H1 (cell line): ENCODE results near the gene ACTG1. TPM values are rescaled to one million over a fixed set of nuclear protein-coding genes. Genes with fewer than 3 reads are reported as not detected.

Experiments used
- CTCF ChIA-PET: fragments of 300-600 bp; sonication (Branson Sonifier 250); formaldehyde crosslinking; loops from one replicate; lab custom pipeline; 2021; ENCODE audit not compliant: partially characterized antibody; lab: Charles Lee
- POLR2A ChIA-PET: fragments of 300-600 bp; sonication (Branson Sonifier 250); formaldehyde crosslinking; loops from one replicate; lab custom pipeline; 2021; ENCODE audit warnings: inconsistent platforms; ENCODE audit not compliant: partially characterized antibody; lab: Charles Lee
- DNase-seq, 2 experiments: peaks; one replicate each; pipeline versions ENCODE4 v3.0.0 to v3.0.0-alpha.2; 2010 to 2022; ENCODE audit warnings: low spot score in 2 of 2, low read depth in 1 of 2, mixed read lengths in 1 of 2
- FAIRE-seq: peaks from 2 replicates; lab custom pipeline; 2011; peaks lifted over from hg19 to GRCh38; lab: Jason Lieb, UNC
- H2AFZ ChIP-seq: 2 replicates; pipeline ENCODE4 v1.8.1; 2012; ENCODE audit warnings: low read length, inconsistent platforms
- H2AK5ac ChIP-seq: 2 replicates; pipeline ENCODE4 v1.6.1; 2013; ENCODE audit warnings: low read depth, low read length
- H2BK120ac ChIP-seq: replicated peaks from 2 replicates; pipeline ENCODE3; 2013; ENCODE audit warnings: low read depth, low read length, inconsistent platforms
- H2BK12ac ChIP-seq: 2 replicates; pipeline ENCODE4 v1.6.1; 2013; ENCODE audit warnings: low read depth, low read length
- H2BK15ac ChIP-seq: 2 replicates; pipeline ENCODE4 v1.6.1; 2013; ENCODE audit warnings: low read length
- H2BK20ac ChIP-seq: 2 replicates; pipeline ENCODE4 v1.6.1; 2013; ENCODE audit warnings: low read length
- H2BK5ac ChIP-seq: 2 replicates; pipeline ENCODE4 v1.6.1; 2013; ENCODE audit warnings: low read depth, low read length
- H3K14ac ChIP-seq: 2 replicates; pipeline ENCODE4 v1.6.1; 2013; ENCODE audit warnings: inconsistent platforms; ENCODE audit not compliant: insufficient read length
- H3K18ac ChIP-seq: 2 replicates; pipeline ENCODE4 v1.6.1; 2013; ENCODE audit warnings: low read length; ENCODE audit errors: extremely low read depth
- H3K23ac ChIP-seq: 2 replicates; pipeline ENCODE4 v1.6.1; 2013; ENCODE audit warnings: inconsistent platforms; ENCODE audit not compliant: insufficient read length
- H3K23me2 ChIP-seq: 2 replicates; pipeline ENCODE4 v1.6.1; 2013; ENCODE audit warnings: low read depth, low read length
- H3K27ac ChIP-seq: 2 replicates; pipeline ENCODE4 v1.6.1; 2011; ENCODE audit warnings: low read depth, low read length, inconsistent platforms
- H3K27me3 ChIP-seq, 4 experiments: replicated peaks in 1 of 4; 1 replicate in 1 of 4; 2 replicates in 3 of 4; pipeline versions ENCODE4 v1.6.1 to v1.8.1; 2011 to 2013; ENCODE audit warnings: low read length in 3 of 4, mild to moderate bottlenecking in 3 of 4, inconsistent platforms in 2 of 4, mixed read lengths in 2 of 4, moderate library complexity in 1 of 4; ENCODE audit not compliant: control insufficient read depth in 3 of 4, insufficient read depth in 3 of 4; ENCODE audit errors: extremely low read depth in 1 of 4
- H3K36me3 ChIP-seq, 4 experiments: 2 replicates each; pipeline versions ENCODE4 v1.6.1 to v1.8.1; 2011 to 2013; ENCODE audit warnings: mild to moderate bottlenecking in 4 of 4, low read length in 3 of 4, moderate library complexity in 2 of 4, control low read depth in 1 of 4, inconsistent platforms in 1 of 4; ENCODE audit not compliant: insufficient read depth in 4 of 4, control insufficient read depth in 2 of 4
- H3K4ac ChIP-seq: replicated peaks from 2 replicates; pipeline ENCODE3; 2013; ENCODE audit warnings: low read length, low read depth, mixed read lengths, inconsistent platforms; ENCODE audit not compliant: insufficient read length
- H3K4me1 ChIP-seq, 4 experiments: replicated peaks in 1 of 4; 1 replicate in 1 of 4; 2 replicates in 3 of 4; pipeline versions ENCODE4 v1.6.1 to v1.8.1; 2011 to 2013; ENCODE audit warnings: low read length in 3 of 4, inconsistent platforms in 2 of 4, mixed read lengths in 1 of 4; ENCODE audit not compliant: insufficient read depth in 4 of 4, control insufficient read depth in 3 of 4
- H3K4me2 ChIP-seq, 2 experiments: 2 replicates each; pipeline versions ENCODE4 v1.6.1 to v1.8.1; 2011 to 2013; ENCODE audit warnings: low read depth in 2 of 2, low read length in 2 of 2, control low read depth in 1 of 2, inconsistent platforms in 1 of 2, mild to moderate bottlenecking in 1 of 2; ENCODE audit not compliant: insufficient read depth in 1 of 2
- H3K4me3 ChIP-seq, 4 experiments: fragments of 200-600, 300-600 bp in 1 of 4; sonication (generic), shearing (Covaris generic), sonication (Bioruptor Twin) in 1 of 4; 2 replicates each; pipeline versions ENCODE4 v1.5.1 to v1.8.1; 2011 to 2016; ENCODE audit warnings: low read length in 4 of 4, low read depth in 3 of 4, control low read depth in 2 of 4, inconsistent platforms in 2 of 4, mild to moderate bottlenecking in 2 of 4, mixed read lengths in 1 of 4, moderate library complexity in 1 of 4; ENCODE audit not compliant: insufficient read depth in 2 of 4; ENCODE audit errors: extremely low read depth in 1 of 4
- H3K56ac ChIP-seq: replicated peaks from 2 replicates; pipeline ENCODE3; 2013; ENCODE audit warnings: low read depth, mild to moderate bottlenecking, mixed read lengths, low read length, inconsistent platforms; ENCODE audit not compliant: insufficient read length
- H3K79me1 ChIP-seq: 2 replicates; pipeline ENCODE4 v1.6.1; 2013; ENCODE audit warnings: low read depth, low read length, control low read depth
- H3K79me2 ChIP-seq, 2 experiments: 2 replicates each; pipeline versions ENCODE4 v1.6.1 to v1.8.1; 2012 to 2013; ENCODE audit warnings: low read length in 2 of 2, mild to moderate bottlenecking in 2 of 2, inconsistent platforms in 1 of 2; ENCODE audit not compliant: insufficient read depth in 2 of 2, control insufficient read depth in 1 of 2
- H3K9ac ChIP-seq, 4 experiments: replicated peaks in 1 of 4; 1 replicate in 1 of 4; 2 replicates in 3 of 4; pipeline versions ENCODE4 v1.6.1 to v1.8.1; 2011 to 2013; ENCODE audit warnings: low read depth in 3 of 4, low read length in 3 of 4, control low read depth in 2 of 4, mild to moderate bottlenecking in 2 of 4, moderate library complexity in 2 of 4, inconsistent platforms in 1 of 4; ENCODE audit errors: extremely low read depth in 1 of 4
- H3K9me3 ChIP-seq, 2 experiments: 2 replicates each; pipeline versions ENCODE4 v1.6.1 to v1.8.1; 2012 to 2013; ENCODE audit warnings: mild to moderate bottlenecking in 2 of 2, moderate library complexity in 2 of 2, control low read depth in 1 of 2, inconsistent platforms in 1 of 2, low read depth in 1 of 2, low read length in 1 of 2, mixed read lengths in 1 of 2; ENCODE audit not compliant: insufficient read depth in 2 of 2
- H4K20me1 ChIP-seq, 2 experiments: replicated peaks in 1 of 2; 2 replicates each; pipeline versions ENCODE3 to v1.8.1; 2011 to 2013; ENCODE audit warnings: inconsistent platforms in 2 of 2, low read length in 2 of 2, mild to moderate bottlenecking in 1 of 2; ENCODE audit not compliant: insufficient read depth in 2 of 2, control insufficient read depth in 1 of 2
- H4K5ac ChIP-seq: 2 replicates; pipeline ENCODE4 v1.6.1; 2013; ENCODE audit warnings: low read length, low read depth, mixed read lengths, inconsistent platforms; ENCODE audit not compliant: insufficient read length
- H4K8ac ChIP-seq: 2 replicates; pipeline ENCODE4 v1.8.0; 2013; ENCODE audit warnings: mild to moderate bottlenecking, moderate library complexity, low read length, inconsistent platforms; ENCODE audit not compliant: insufficient read depth; ENCODE audit errors: extremely low read depth
- H4K91ac ChIP-seq: replicated peaks from 2 replicates; pipeline ENCODE3; 2013; ENCODE audit warnings: low read length, mixed read lengths, inconsistent platforms; ENCODE audit not compliant: insufficient read length
- CBX5 ChIP-seq: fragments of 300-800, 300-1000 bp; sonication (generic); IDR thresholded peaks from 2 replicates; pipeline ENCODE4 v1.7.1; 2016; ENCODE audit warnings: antibody characterized with exemption, low read length, low read depth
- GTF2F1 ChIP-seq: IDR thresholded peaks from 2 replicates; pipeline ENCODE4 v1.6.1; 2012; ENCODE audit warnings: low read depth, low read length, improper control_type of control experiment, borderline replicate concordance
- HDAC6 ChIP-seq: IDR thresholded peaks from one replicate; pipeline ENCODE4 v1.7.1; 2012; ENCODE audit warnings: low read depth, mild to moderate bottlenecking, inconsistent platforms, low read length, moderate library complexity
- POU5F1 ChIP-seq: IDR thresholded peaks from 2 replicates; pipeline ENCODE4 v1.6.1; 2011; ENCODE audit warnings: low read depth, mild to moderate bottlenecking, low read length, moderate library complexity
- RAD21 ChIP-seq, 2 experiments: IDR thresholded peaks in 1 of 2; conservative IDR thresholded peaks in 1 of 2; 2 replicates each; pipeline ENCODE4 v1.6.1; 2011; ENCODE audit warnings: low read depth in 2 of 2, low read length in 2 of 2, improper control_type of control experiment in 1 of 2, inconsistent platforms in 1 of 2, mild to moderate bottlenecking in 1 of 2, moderate library complexity in 1 of 2
- RBBP5 ChIP-seq: IDR thresholded peaks from 2 replicates; pipeline ENCODE4 v1.7.1; 2012; ENCODE audit warnings: low read depth, mild to moderate bottlenecking, inconsistent platforms, low read length, moderate library complexity, borderline replicate concordance
- RXRA ChIP-seq: IDR thresholded peaks from 2 replicates; pipeline ENCODE4 v1.6.1; 2011; ENCODE audit warnings: low read depth, mild to moderate bottlenecking, low read length, moderate library complexity; ENCODE audit not compliant: insufficient read depth
- SIN3A ChIP-seq, 2 experiments: IDR thresholded peaks in 1 of 2; conservative IDR thresholded peaks in 1 of 2; 2 replicates each; pipeline ENCODE4 v1.6.1; 2011 to 2012; ENCODE audit warnings: low read length in 2 of 2, improper control_type of control experiment in 1 of 2, low read depth in 1 of 2, mild to moderate bottlenecking in 1 of 2
- SIX5 ChIP-seq: IDR thresholded peaks from 2 replicates; pipeline ENCODE4 v1.6.1; 2011; ENCODE audit warnings: mild to moderate bottlenecking, low read depth, low read length
- SP1 ChIP-seq: IDR thresholded peaks from 2 replicates; pipeline ENCODE4 v1.6.1; 2011; ENCODE audit warnings: low read depth, low read length
- SUZ12 ChIP-seq: fragments of 200-600 bp; sonication (generic); IDR thresholded peaks from 2 replicates; pipeline ENCODE4 v1.6.1; 2012; ENCODE audit warnings: mild to moderate bottlenecking, inconsistent platforms, low read length, moderate library complexity, mixed read lengths
- TBP ChIP-seq: IDR thresholded peaks from 2 replicates; pipeline ENCODE4 v1.6.1; 2011; ENCODE audit warnings: low read depth, low read length, improper control_type of control experiment
- ZNF274 ChIP-seq: IDR thresholded peaks from 2 replicates; pipeline ENCODE4 v1.7.0; 2012; ENCODE audit warnings: low read length, borderline replicate concordance; ENCODE audit errors: extremely low read depth
- WGBS, 2 experiments: shearing (Covaris generic) in 1 of 2; methylation state at CpG; one replicate each; pipeline versions ENCODE4 v1.1.6 to v1.1.7; 2013 to 2015; ENCODE audit warnings: low lambda C conversion rate in 2 of 2, mixed read lengths in 2 of 2, inconsistent platforms in 1 of 2, low coverage in 1 of 2, missing lambda C conversion rate in 1 of 2; ENCODE audit not compliant: insufficient replicate concordance in 2 of 2, insufficient coverage in 1 of 2, insufficient read length in 1 of 2; ENCODE audit errors: extremely low coverage in 1 of 2, missing lambda C conversion rate in 1 of 2; 5-methylcytosine and 5-hydroxymethylcytosine counted together
- polyA plus RNA-seq, 7 experiments: library from polyadenylated mRNA; depleted of rRNA in 3 of 7; stranded (reverse) in 5 of 7; unstranded in 2 of 7; fragments of >200 nt in 5 of 7; fragments of 200-250 nt in 2 of 7; gene quantifications; 1 replicate in 5 of 7; 2 replicates in 1 of 7; 4 replicates in 1 of 7; pipeline versions ENCODE4 v1.2.1 to v1.2.3, GENCODE V29; 2011 to 2013; ENCODE audit warnings: missing spikeins in 2 of 7, mixed read lengths in 2 of 7
- total RNA-seq: library from RNA; stranded (reverse); fragmentation: NEBNext Ultra II Directional; extraction: Animal tissue kit (Norgen Biotek cat#: 25700); gene quantifications from 2 replicates; pipeline ENCODE4 v1.2.1, GENCODE V29; 2021

Gene ACTG1
- total and polyA plus RNA-seq, 2 of the 8 experiments (the other 6 are each of a cell fraction or from before 2014, with no cell fraction given): 3,535 to 5,010 TPM

DNA sequence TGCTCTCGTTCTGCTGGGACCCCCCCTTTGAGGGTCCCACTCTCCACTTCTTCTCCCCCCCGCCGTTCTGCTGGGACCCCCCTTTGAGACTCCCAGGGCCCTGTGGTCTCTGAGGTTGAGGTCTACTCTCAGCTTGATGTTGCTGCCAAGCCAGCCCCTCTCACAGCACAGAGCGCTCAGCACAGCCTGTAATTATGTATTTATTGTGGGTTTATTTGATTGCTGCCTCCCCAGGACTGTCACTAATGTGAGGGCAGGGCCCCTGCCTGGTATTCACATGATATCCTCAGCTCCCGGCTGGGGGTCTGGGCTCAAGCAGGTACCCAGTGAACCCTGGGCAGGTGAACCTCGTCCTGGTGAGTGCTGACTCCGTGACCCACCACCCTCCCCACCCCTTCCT, 35.4 kb downstream of the ACTG1 start:
- Histone ChIP-seq H4K20me1 (peaks cover 0 to 2% of the 10 kb centered on the region in 2 experiments), H2BK5ac (no peak overlapping the region), H2AK5ac (no peak overlapping the region)

More for the DNA sequence above, 35.4 kb downstream of the ACTG1 start:
- Histone ChIP-seq H3K18ac (no peak overlapping the region), H3K27me3 (peaks cover 12 to 32% (median 27%) of the 10 kb centered on the region in 4 experiments), H3K4me3 (no peak overlapping the region), H2BK12ac (no peak overlapping the region), H2BK15ac (no peak overlapping the region), H3K27ac (no peak overlapping the region), H4K91ac (no peak overlapping the region), H2AFZ (no peak overlapping the region), H3K79me2 (no peaks in the 10 kb centered on the region), H3K79me1 (no peaks in the 10 kb centered on the region), H3K4me2 (no peak overlapping the region), H3K4ac (no peak overlapping the region), H3K36me3 (no peaks in the 10 kb centered on the region), H2BK20ac (no peak overlapping the region), H3K9ac (no peak overlapping the region), H3K4me1 (peaks cover 0 to 6% (median 2%) of the 10 kb centered on the region in 4 experiments; a peak in 2 of 7 replicates), H2BK120ac (no peak overlapping the region), H3K9me3 (peaks cover 0 to 5% of the 10 kb centered on the region in 2 experiments; a peak in 1 of 4 replicates), H4K5ac (no peak overlapping the region), H3K23me2 (peaks cover 2% of the 10 kb centered on the region; the same call in 1 of the 2 replicates), H4K8ac (peak overlapping the region; percentile 38; the same call in 1 of the 2 replicates), H3K56ac (no peak overlapping the region), H3K14ac (no peak overlapping the region), H3K23ac (no peak overlapping the region)
- no peak for DNase-seq
- WGBS, 2 experiments: 88% methylated on average over 4 of the region's 7 CpGs; no CpG with 5 or more reads in 1 of the 2 experiments
- POLR2A ChIA-PET: no interaction called here
- CTCF ChIA-PET: interaction anchor here (1.0 to 2.1 kb wide), 3 partner anchors 36 to 223 kb away, joined by 4 to 5 read pairs (median 5); no protein-coding TSS in a partner anchor
- no peak for FAIRE-seq
- TF ChIP-seq HDAC6 (no peak), POU5F1 (no peak), TBP (no peak), SIN3A (conservative IDR thresholded peaks at IDR 0.05 in 1 of 2, IDR thresholded peaks at IDR 0.05 in 1 of 2; ENCODE audit: low read depth in 1 of 2, low read length in 2 of 2) (no peak), RAD21 (IDR thresholded peaks at IDR 0.05 in 1 of 2, conservative IDR thresholded peaks at IDR 0.05 in 1 of 2; ENCODE audit: low read depth in 2 of 2, low read length in 2 of 2) (no peak), SP1 (no peak), ZNF274 (no peak), RBBP5 (no peak), SUZ12 (no peak), RXRA (no peak), SIX5 (no peak), CBX5 (no peak), GTF2F1 (no peak)
